HFFc6 (cell line): ENCODE measurements around the gene RGS7. TPM values are rescaled to one million over a fixed set of nuclear protein-coding genes. Genes with fewer than 3 reads are reported as not detected.

Source experiments
- DNase-seq: peaks from one replicate; pipeline ENCODE4 v3.0.0-alpha.2; 2018
- H3K27ac Mint-ChIP-seq: 2 replicates; pipeline ENCODE4 v1.8.0; 2020; ENCODE audit warnings: mild to moderate bottlenecking, mixed read lengths
- H3K27me3 Mint-ChIP-seq: 2 replicates; pipeline ENCODE4 v1.8.0; 2021; ENCODE audit warnings: mild to moderate bottlenecking, moderate library complexity, mixed read lengths; ENCODE audit not compliant: insufficient read depth
- H3K36me3 Mint-ChIP-seq: 2 replicates; pipeline ENCODE4 v1.8.0; 2021; ENCODE audit warnings: low read depth, mixed read lengths
- H3K4me1 Mint-ChIP-seq: 2 replicates; pipeline ENCODE4 v1.8.0; 2020; ENCODE audit warnings: low read depth, mixed read lengths
- H3K4me3 Mint-ChIP-seq: 2 replicates; pipeline ENCODE4 v1.8.0; 2020; ENCODE audit warnings: mild to moderate bottlenecking, moderate library complexity, mixed read lengths
- H3K9me3 Mint-ChIP-seq: 2 replicates; pipeline ENCODE4 v1.8.0; 2020; ENCODE audit warnings: mild to moderate bottlenecking, mixed read lengths
- CTCF ChIP-seq: fragments of 200-600 bp; sonication (generic); IDR thresholded peaks from 2 replicates; pipeline ENCODE4 v1.5.0; 2021; ENCODE audit warnings: antibody characterized with exemption, mild to moderate bottlenecking
- total RNA-seq, 6 experiments: library from RNA; stranded (reverse); fragmentation: NEBNext Ultra II Directional; extraction: Animal tissue kit (Norgen Biotek cat#: 25700); gene quantifications; 2 replicates in 1 of 6; 3 replicates in 5 of 6; pipeline ENCODE4 v1.2.3, GENCODE V29; 2021

RGS7 gene
- total RNA-seq, 6 experiments from 2014 or later = 1.5 to 2.4 (median 2.1) TPM

GRCh38 chr1:241219449-241219848 is 137.6 kb downstream of the RGS7 start:
- H3K9me3 Mint-ChIP-seq = no peaks in the 10 kb centered on the region; the same call in 1 of the 2 replicates
- H3K36me3 Mint-ChIP-seq = no peaks in the 10 kb centered on the region
- H3K27ac Mint-ChIP-seq = no peak overlapping the region
- DNase-seq = no peak
- no peak for TF ChIP-seq CTCF
- H3K27me3 Mint-ChIP-seq = no peaks in the 10 kb centered on the region; the same call in none of the 2 replicates
- H3K4me1 Mint-ChIP-seq = no peaks in the 10 kb centered on the region
- H3K4me3 Mint-ChIP-seq = no peak overlapping the region

GRCh38 chr1:241217516-241217915 is 139.5 kb downstream of the RGS7 start:
- no peaks in the 10 kb centered on the region for H3K36me3 Mint-ChIP-seq

GRCh38 chr1:241215683-241216082 is 141.3 kb downstream of the RGS7 start:
- Mint-ChIP-seq H3K4me3 (no peak overlapping the region), H3K27ac (no peak overlapping the region), H3K9me3 (no peaks in the 10 kb centered on the region; the same call in 1 of the 2 replicates), H3K27me3 (no peaks in the 10 kb centered on the region; the same call in none of the 2 replicates), H3K4me1 (peaks cover 6% of the 10 kb centered on the region; the same call in 1 of the 2 replicates), H3K36me3 (no peaks in the 10 kb centered on the region)
- no peak for TF ChIP-seq CTCF
- no peak for DNase-seq

More at GRCh38 chr1:241217516-241217915, 139.5 kb downstream of the RGS7 start:
- Mint-ChIP-seq H3K4me3 (no peak overlapping the region), H3K27ac (no peak overlapping the region), H3K27me3 (no peaks in the 10 kb centered on the region; the same call in none of the 2 replicates), H3K9me3 (no peaks in the 10 kb centered on the region; the same call in 1 of the 2 replicates), H3K4me1 (peaks cover 6% of the 10 kb centered on the region; the same call in 1 of the 2 replicates)
- TF ChIP-seq CTCF = no peak
- DNase-seq = no peak

- Mint-ChIP-seq H3K9me3 (no peaks in the 10 kb centered on the region; the same call in 1 of the 2 replicates), H3K27me3 (no peaks in the 10 kb centered on the region; the same call in none of the 2 replicates), H3K4me1 (peaks cover 6% of the 10 kb centered on the region; the same call in 1 of the 2 replicates), H3K4me3 (no peak overlapping the region), H3K36me3 (no peaks in the 10 kb centered on the region), H3K27ac (no peak overlapping the region)
- TF ChIP-seq CTCF = no peak
- DNase-seq = no peak
These were observed 141.8 kb downstream of the RGS7 start for GRCh38 chr1:241215203-241215602.

- no peak overlapping the region for H3K27ac Mint-ChIP-seq
- no peak overlapping the region for H3K4me3 Mint-ChIP-seq
- H3K36me3 Mint-ChIP-seq = no peaks in the 10 kb centered on the region
- no peak for TF ChIP-seq CTCF
- H3K4me1 Mint-ChIP-seq = peaks cover 6% of the 10 kb centered on the region; the same call in 1 of the 2 replicates
- H3K27me3 Mint-ChIP-seq = no peaks in the 10 kb centered on the region; the same call in 1 of the 2 replicates
- no peaks in the 10 kb centered on the region; the same call in 1 of the 2 replicates for H3K9me3 Mint-ChIP-seq
- no peak for DNase-seq
These were observed 143.9 kb downstream of the RGS7 start for GRCh38 chr1:241213139-241213538.
